Activated naive CD4-positive, alpha-beta T cell treated with anti-CD3 and anti-CD28 coated beads, Interleukin-2, amount 50 U/mL, for 72 hours (primary cell): ENCODE data around the gene ZSCAN21. TPM values are rescaled to one million over a fixed set of nuclear protein-coding genes. Genes with fewer than 3 reads are reported as not detected.
"Not testable (repeated sequence)": the region's sequence is repeated elsewhere in the genome, so short reads cannot be mapped to it uniquely, and the experiment has no call there.

Experiments used
- ATAC-seq, 2 donors: fragments of 150-1000 bp; cut with Tn5 transposase; 2 replicates each; pipeline ENCODE4 v1.10.0; 2021; ENCODE audit warnings: mild to moderate bottlenecking in 2 of 2, moderate library complexity in 2 of 2
- DNase-seq, 2 donors: peaks; one replicate each; pipeline ENCODE4 v3.0.0; 2021 to 2022; ENCODE audit warnings: low spot score in 2 of 2
- H3K27ac Mint-ChIP-seq, 2 donors: one replicate each; pipeline ENCODE4 v1.8.0; 2022; ENCODE audit warnings: mild to moderate bottlenecking in 2 of 2, mixed read lengths in 2 of 2
- H3K36me3 Mint-ChIP-seq, 2 donors: one replicate each; pipeline ENCODE4 v1.8.0; 2022; ENCODE audit warnings: mixed read lengths in 2 of 2
- H3K9me3 Mint-ChIP-seq, 2 donors: one replicate each; pipeline ENCODE4 v1.8.0; 2022; ENCODE audit warnings: mixed read lengths in 2 of 2
- total RNA-seq, 2 donors: library from RNA; stranded (reverse); gene quantifications; one replicate each; pipeline ENCODE4 v1.2.3, GENCODE V29; 2022

Gene ZSCAN21
- 1 to 10 TPM; 3.8 to 7.1 TPM for total RNA-seq

GRCh38 chr7:100049441-100050291 lies at the start of gene ZSCAN21:
Gene ZSCAN21, plus strand, starts transcription at chr7:100049774. Its CDS starts 7,233 bp downstream, at chr7:100057007.
- DNase-seq (peak; percentile 81 to 91), ATAC-seq (peak; percentile 94 to 98)
- Mint-ChIP-seq H3K36me3 (no peaks in the 10 kb centered on the region), H3K9me3 (no peaks in the 10 kb centered on the region), H3K27ac (peak within 1 kb of the TSS; percentile 87 to 94)

- Mint-ChIP-seq H3K27ac (no peak overlapping the region), H3K36me3 (peaks cover 0 to 8% of the 10 kb centered on the region in 2 donors), H3K9me3 (peaks cover 0 to 5% of the 10 kb centered on the region in 2 donors)
- ATAC-seq (no peak), DNase-seq (no peak)
Observed at GRCh38 chr7:100000239-100000638, 49.3 kb upstream of the ZSCAN21 start.

GRCh38 chr7:100003711-100004661 lies 45.6 kb upstream of the ZSCAN21 start:
- Mint-ChIP-seq H3K36me3 (no peaks in the 10 kb centered on the region), H3K27ac (no peak overlapping the region), H3K9me3 (no peaks in the 10 kb centered on the region)
- ATAC-seq (no peak), DNase-seq (no peak)

GRCh38 chr7:100007887-100008286 lies 41.7 kb upstream of the ZSCAN21 start:
- no peak for DNase-seq
- ATAC-seq: no peak
- H3K36me3 Mint-ChIP-seq: no peaks in the 10 kb centered on the region
- no peaks in the 10 kb centered on the region for H3K9me3 Mint-ChIP-seq
- H3K27ac Mint-ChIP-seq: no peak overlapping the region

- Mint-ChIP-seq H3K27ac (no peak overlapping the region), H3K36me3 (no peaks in the 10 kb centered on the region), H3K9me3 (no peaks in the 10 kb centered on the region)
- ATAC-seq (no peak), DNase-seq (no peak)
Observed at GRCh38 chr7:100008525-100008924, 41.0 kb upstream of the ZSCAN21 start.

GRCh38 chr7:100009952-100010351 lies 39.6 kb upstream of the ZSCAN21 start:
- not testable (repeated sequence) for DNase-seq, H3K36me3 Mint-ChIP-seq, H3K27ac Mint-ChIP-seq, ATAC-seq, H3K9me3 Mint-ChIP-seq

GRCh38 chr7:100010901-100011300 lies 38.7 kb upstream of the ZSCAN21 start:
- ATAC-seq: no peak

GRCh38 chr7:100011516-100011915 lies 38.1 kb upstream of the ZSCAN21 start:
- H3K9me3 Mint-ChIP-seq: no peaks in the 10 kb centered on the region
- peaks cover 8% of the 10 kb centered on the region in 2 donors for H3K36me3 Mint-ChIP-seq
- DNase-seq (no peak), ATAC-seq (no peak)
- peak overlapping the region in 1 of 2 donors; percentile 23 for H3K27ac Mint-ChIP-seq

More at GRCh38 chr7:100010901-100011300, 38.7 kb upstream of the ZSCAN21 start:
- H3K9me3 Mint-ChIP-seq: no peaks in the 10 kb centered on the region
- no peak for DNase-seq
- H3K36me3 Mint-ChIP-seq: peaks cover 1 to 2% of the 10 kb centered on the region in 2 donors
- peak overlapping the region in 1 of 2 donors; percentile 23 for H3K27ac Mint-ChIP-seq

GRCh38 chr7:100012385-100013327 lies 36.9 kb upstream of the ZSCAN21 start:
- not testable (repeated sequence) for DNase-seq
- H3K27ac Mint-ChIP-seq: peak overlapping the region in 1 of 2 donors; percentile 33

GRCh38 chr7:100013328-100013676 lies 36.3 kb upstream of the ZSCAN21 start:
- DNase-seq (peak; percentile 25 to 69), ATAC-seq (peak; percentile 74 to 76)
- peaks cover 10 to 17% of the 10 kb centered on the region in 2 donors for H3K36me3 Mint-ChIP-seq
- H3K9me3 Mint-ChIP-seq: no peaks in the 10 kb centered on the region
- H3K27ac Mint-ChIP-seq: peak overlapping the region in 1 of 2 donors; percentile 74

More at GRCh38 chr7:100012385-100013327, 36.9 kb upstream of the ZSCAN21 start:
- H3K9me3 Mint-ChIP-seq, ATAC-seq: not testable (repeated sequence)
- peaks cover 10 to 11% of the 10 kb centered on the region in 2 donors for H3K36me3 Mint-ChIP-seq

- Mint-ChIP-seq H3K9me3 (no peaks in the 10 kb centered on the region), H3K27ac (peak within 1 kb of the TSS; percentile 97 to 98), H3K36me3 (peaks cover 10 to 34% of the 10 kb centered on the region in 2 donors)
- peak; percentile 81 to 87 for DNase-seq
- peak; percentile 94 to 96 for ATAC-seq
Observed at GRCh38 chr7:100015232-100016214, 34.1 kb upstream of the ZSCAN21 start, which contains the start of gene ZKSCAN1. Gene ZKSCAN1, plus strand, starts transcription at chr7:100015596. Its CDS starts 7,911 bp downstream, at chr7:100023507.

GRCh38 chr7:100016215-100016901 lies 33.2 kb upstream of the ZSCAN21 start:
- Mint-ChIP-seq H3K27ac (peak overlapping the region; percentile 97 to 98), H3K9me3 (no peaks in the 10 kb centered on the region), H3K36me3 (peaks cover 10 to 34% of the 10 kb centered on the region in 2 donors)
- ATAC-seq (no peak), DNase-seq (no peak)

GRCh38 chr7:100017300-100017699 lies 32.3 kb upstream of the ZSCAN21 start:
- H3K9me3 Mint-ChIP-seq: no peaks in the 10 kb centered on the region
- H3K36me3 Mint-ChIP-seq: peaks cover 10 to 41% of the 10 kb centered on the region in 2 donors
- H3K27ac Mint-ChIP-seq: no peak overlapping the region

GRCh38 chr7:100017875-100018274 lies 31.7 kb upstream of the ZSCAN21 start:
- H3K27ac Mint-ChIP-seq: no peak overlapping the region
- no peak for ATAC-seq
- peaks cover 14 to 47% of the 10 kb centered on the region in 2 donors for H3K36me3 Mint-ChIP-seq
- no peaks in the 10 kb centered on the region for H3K9me3 Mint-ChIP-seq
- DNase-seq: no peak

More at GRCh38 chr7:100017300-100017699, 32.3 kb upstream of the ZSCAN21 start:
- ATAC-seq: no peak
- no peak for DNase-seq
